GM23338 (cell line): ENCODE results near the gene HOXB3. TPM values are rescaled to one million over a fixed set of nuclear protein-coding genes. Genes with fewer than 3 reads are reported as not detected.
"Not testable (repeated sequence)": the region's sequence is repeated elsewhere in the genome, so short reads cannot be mapped to it uniquely, and the experiment has no call there.

Experiments used
- ATAC-seq: fragments of 200-7000 bp; cut with Tn5 transposase; 3 replicates; pipeline ENCODE4 v1.9.1; 2020
- DNase-seq: peaks from one replicate; pipeline ENCODE4 v3.0.0-alpha.2; 2015; ENCODE audit warnings: low spot score
- H2AFZ ChIP-seq: fragments of 200-600 bp; sonication (generic); 2 replicates; pipeline ENCODE4 v1.8.0; 2016; ENCODE audit warnings: antibody characterized with exemption, mild to moderate bottlenecking, moderate library complexity
- H3F3A ChIP-seq: fragments of 200-600 bp; sonication (generic); replicated peaks from 2 replicates; pipeline ENCODE4 v1.8.0; 2017; ENCODE audit warnings: antibody characterized with exemption, mixed run types, low read depth
- H3K27ac ChIP-seq: fragments of 200-600 bp; sonication (generic); 2 replicates; pipeline ENCODE4 v1.6.1; 2016; ENCODE audit warnings: low read depth
- H3K27me3 ChIP-seq: fragments of 200-600 bp; sonication (generic); 2 replicates; pipeline ENCODE4 v1.8.0; 2016; ENCODE audit warnings: mild to moderate bottlenecking, mixed run types, moderate library complexity; ENCODE audit not compliant: insufficient read depth
- H3K36me3 ChIP-seq: fragments of 200-600 bp; sonication (generic); 2 replicates; pipeline ENCODE4 v1.8.0; 2016; ENCODE audit warnings: mild to moderate bottlenecking; ENCODE audit not compliant: insufficient read depth
- H3K4me1 ChIP-seq: fragments of 200-600 bp; sonication (generic); 2 replicates; pipeline ENCODE4 v1.8.0; 2016; ENCODE audit warnings: mild to moderate bottlenecking, moderate library complexity; ENCODE audit not compliant: insufficient read depth
- H3K4me2 ChIP-seq: fragments of 200-600 bp; sonication (generic); 2 replicates; pipeline ENCODE4 v1.7.1; 2017; ENCODE audit warnings: mixed run types
- H3K4me3 ChIP-seq: fragments of 200-600 bp; sonication (generic); 2 replicates; pipeline ENCODE4 v1.6.1; 2016; ENCODE audit warnings: mixed run types
- H3K79me2 ChIP-seq: fragments of 200-600 bp; sonication (generic); replicated peaks from 2 replicates; pipeline ENCODE4 v1.8.0; 2017; ENCODE audit warnings: mild to moderate bottlenecking; ENCODE audit not compliant: insufficient read depth
- H3K9me2 ChIP-seq: fragments of 200-600 bp; sonication (generic); 2 replicates; pipeline ENCODE4 v1.8.0; 2017; ENCODE audit not compliant: insufficient read depth
- H4K20me1 ChIP-seq: fragments of 200-600 bp; sonication (generic); replicated peaks from 2 replicates; pipeline ENCODE4 v1.8.0; 2017; ENCODE audit warnings: mild to moderate bottlenecking; ENCODE audit not compliant: insufficient read depth
- H3K27ac Mint-ChIP-seq: 2 replicates; pipeline ENCODE4 v1.8.0; 2020; ENCODE audit warnings: inconsistent platforms, mild to moderate bottlenecking, moderate library complexity, mixed read lengths
- H3K27me3 Mint-ChIP-seq: 3 replicates; pipeline ENCODE4 v1.8.0; 2022; ENCODE audit warnings: low read depth, mild to moderate bottlenecking, moderate library complexity, mixed read lengths, inconsistent platforms; ENCODE audit not compliant: insufficient read depth, poor library complexity
- H3K36me3 Mint-ChIP-seq: 3 replicates; pipeline ENCODE4 v1.8.0; 2021; ENCODE audit warnings: low read depth, mild to moderate bottlenecking, inconsistent platforms, moderate library complexity, mixed read lengths
- H3K4me1 Mint-ChIP-seq: 3 replicates; pipeline ENCODE4 v1.8.0; 2020; ENCODE audit warnings: mild to moderate bottlenecking, inconsistent platforms, mixed read lengths
- H3K4me3 Mint-ChIP-seq: 3 replicates; pipeline ENCODE4 v1.8.0; 2021; ENCODE audit warnings: moderate library complexity, mild to moderate bottlenecking, inconsistent platforms, mixed read lengths
- H3K9me3 Mint-ChIP-seq: 3 replicates; pipeline ENCODE4 v1.8.0; 2020; ENCODE audit warnings: moderate library complexity, mild to moderate bottlenecking, inconsistent platforms, mixed read lengths
- REST ChIP-seq: IDR thresholded peaks from one replicate; pipeline ENCODE4 v1.6.1; 2018; ENCODE audit warnings: antibody characterized with exemption; ENCODE audit not compliant: unreplicated experiment
- STAT1 ChIP-seq: IDR thresholded peaks from one replicate; pipeline ENCODE4 v1.6.1; 2016; ENCODE audit warnings: antibody characterized with exemption; ENCODE audit not compliant: unreplicated experiment
- polyA plus RNA-seq: library from polyadenylated mRNA; unstranded; fragments of >200 nt; fragmentation: Nextera tagmentation; extraction: Ambion mirVana; gene quantifications from 2 replicates; pipeline ENCODE4 v1.2.1, GENCODE V29; 2016
- total RNA-seq: library from RNA; depleted of rRNA; stranded (reverse); fragments of >200 nt; shearing (Covaris generic); gene quantifications from 2 replicates; pipeline ENCODE4 v1.2.3, GENCODE V29; 2014
- TF ChIP-seq, protein P1 (sequence below): fragments of 250-450 bp; sonication (Bioruptor Pico); IDR thresholded peaks from 2 replicates; pipeline ENCODE4 v1.5.0; 2020; ENCODE audit warnings: mild to moderate bottlenecking, moderate library complexity

The HOXB3 gene
- total and polyA plus RNA-seq, 2 experiments from 2014 or later: 0.17 TPM; not detected in 1

GRCh38 chr17:48537316-48537715, 52.7 kb downstream of the HOXB3 start:
- TF ChIP-seq REST (no peak), STAT1 (no peak)
- ATAC-seq (no peak), DNase-seq (no peak)
- H3K27me3 Mint-ChIP-seq: peaks cover 68% of the 10 kb centered on the region
- H4K20me1 ChIP-seq: no peaks in the 10 kb centered on the region
- H2AFZ ChIP-seq: no peak overlapping the region
- H3K4me1 Mint-ChIP-seq: peaks cover 29% of the 10 kb centered on the region
- no peak overlapping the region for H3K4me3 ChIP-seq
- no peaks in the 10 kb centered on the region for H3K79me2 ChIP-seq
- peaks cover 7% of the 10 kb centered on the region; the same call in 1 of the 2 replicates for H3F3A ChIP-seq
- no peaks in the 10 kb centered on the region; the same call in 2 of the 3 replicates for H3K9me3 Mint-ChIP-seq
- peaks cover 32% of the 10 kb centered on the region for H3K4me1 ChIP-seq
- H3K27ac Mint-ChIP-seq: no peak overlapping the region
- H3K27ac ChIP-seq: no peak overlapping the region
- no peak overlapping the region for H3K4me3 Mint-ChIP-seq
- peaks cover 97% of the 10 kb centered on the region for H3K27me3 ChIP-seq
- H3K9me2 ChIP-seq: no peaks in the 10 kb centered on the region
- no peak overlapping the region for H3K4me2 ChIP-seq
- H3K36me3 Mint-ChIP-seq: no peaks in the 10 kb centered on the region
- no peaks in the 10 kb centered on the region; the same call in 1 of the 2 replicates for H3K36me3 ChIP-seq

DNA sequence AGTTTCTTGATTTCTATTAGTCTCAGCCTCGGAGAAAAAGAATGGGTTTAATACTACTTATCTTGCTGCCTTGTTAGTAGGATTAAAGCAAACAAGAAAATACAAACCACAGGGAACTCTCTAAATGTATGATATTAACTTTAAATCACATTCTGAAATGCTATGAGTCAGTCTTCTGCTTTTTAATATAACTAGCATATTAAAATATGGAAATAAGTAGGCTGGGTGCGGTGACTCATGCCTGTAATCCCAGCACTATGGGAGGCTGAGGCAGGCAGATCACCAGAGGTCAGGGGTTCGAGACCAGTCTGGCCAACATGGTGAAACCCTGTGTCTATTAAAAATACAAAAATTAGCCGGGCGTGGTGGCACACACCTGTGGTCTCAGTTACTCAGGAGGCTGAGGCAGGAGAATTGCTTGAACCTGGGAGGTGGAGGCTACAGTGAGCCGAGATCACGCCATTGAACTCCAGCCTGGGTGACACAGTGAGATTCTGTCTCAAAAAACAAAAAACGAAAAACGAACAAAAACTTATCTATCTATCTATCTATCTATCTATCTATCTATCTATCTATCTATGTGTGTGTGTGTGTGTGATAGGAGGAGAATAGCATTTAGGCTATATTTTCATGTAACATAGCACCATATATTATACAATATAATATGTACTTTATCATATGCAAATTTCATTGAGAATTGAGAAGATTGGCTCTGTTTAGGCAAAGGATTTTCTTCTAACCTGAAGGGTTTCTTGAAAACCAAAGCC, 54.1 kb downstream of the HOXB3 start:
- not testable (repeated sequence) for H3K9me2 ChIP-seq, H4K20me1 ChIP-seq, H3K36me3 Mint-ChIP-seq, H3K79me2 ChIP-seq, H3K36me3 ChIP-seq, H3K4me3 ChIP-seq, H3K4me3 Mint-ChIP-seq, ATAC-seq, H3K9me3 Mint-ChIP-seq, H3F3A ChIP-seq, H3K27ac Mint-ChIP-seq, DNase-seq, H3K4me2 ChIP-seq, H2AFZ ChIP-seq, H3K27ac ChIP-seq
- H3K27me3 Mint-ChIP-seq: peaks cover 68% of the 10 kb centered on the region
- Histone ChIP-seq H3K27me3 (peaks cover 97% of the 10 kb centered on the region), H3K4me1 (peaks cover 35% of the 10 kb centered on the region)
- peaks cover 33% of the 10 kb centered on the region for H3K4me1 Mint-ChIP-seq

DNA sequence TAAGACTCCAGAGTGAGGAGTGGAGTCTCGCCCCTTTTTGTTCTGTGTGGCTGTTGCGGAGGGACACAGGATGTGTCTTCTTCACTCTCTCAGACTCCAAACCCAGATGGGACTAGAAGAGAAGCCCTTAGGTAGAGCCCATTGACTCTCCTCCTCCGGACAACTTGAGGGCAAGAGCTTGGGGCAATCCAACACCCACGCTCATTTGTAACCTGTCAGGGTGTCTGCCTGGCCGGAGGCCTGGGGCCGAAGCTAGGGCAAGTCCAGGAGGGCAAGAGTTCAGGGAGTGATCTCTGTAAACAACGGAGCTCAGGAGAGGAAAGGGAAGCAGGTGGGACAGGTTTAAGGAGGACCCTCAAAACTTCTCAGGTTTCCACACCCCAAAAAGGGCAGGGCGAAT, 57.8 kb downstream of the HOXB3 start:
- Histone ChIP-seq H4K20me1 (0 out of 2 replicates have a peak, but pooled peaks cover 4% of the 10 kb centered on the region), H3F3A (peaks cover 17% of the 10 kb centered on the region), H3K36me3 (no peaks in the 10 kb centered on the region), H3K4me3 (no peak overlapping the region), H3K27ac (no peak overlapping the region), H3K4me1 (peaks cover 53% of the 10 kb centered on the region), H2AFZ (no peak overlapping the region), H3K9me2 (no peaks in the 10 kb centered on the region), H3K4me2 (0 out of 2 replicates have a peak overlapping the region, but pooled peaks have one; percentile 66), H3K27me3 (peaks cover 97% of the 10 kb centered on the region), H3K79me2 (no peaks in the 10 kb centered on the region)
- DNase-seq (no peak), ATAC-seq (no peak)
- Mint-ChIP-seq H3K4me1 (peaks cover 53% of the 10 kb centered on the region), H3K27me3 (peaks cover 75% of the 10 kb centered on the region), H3K4me3 (no peak overlapping the region), H3K9me3 (no peaks in the 10 kb centered on the region), H3K36me3 (no peaks in the 10 kb centered on the region), H3K27ac (no peak overlapping the region)
- TF ChIP-seq, protein P1, sequence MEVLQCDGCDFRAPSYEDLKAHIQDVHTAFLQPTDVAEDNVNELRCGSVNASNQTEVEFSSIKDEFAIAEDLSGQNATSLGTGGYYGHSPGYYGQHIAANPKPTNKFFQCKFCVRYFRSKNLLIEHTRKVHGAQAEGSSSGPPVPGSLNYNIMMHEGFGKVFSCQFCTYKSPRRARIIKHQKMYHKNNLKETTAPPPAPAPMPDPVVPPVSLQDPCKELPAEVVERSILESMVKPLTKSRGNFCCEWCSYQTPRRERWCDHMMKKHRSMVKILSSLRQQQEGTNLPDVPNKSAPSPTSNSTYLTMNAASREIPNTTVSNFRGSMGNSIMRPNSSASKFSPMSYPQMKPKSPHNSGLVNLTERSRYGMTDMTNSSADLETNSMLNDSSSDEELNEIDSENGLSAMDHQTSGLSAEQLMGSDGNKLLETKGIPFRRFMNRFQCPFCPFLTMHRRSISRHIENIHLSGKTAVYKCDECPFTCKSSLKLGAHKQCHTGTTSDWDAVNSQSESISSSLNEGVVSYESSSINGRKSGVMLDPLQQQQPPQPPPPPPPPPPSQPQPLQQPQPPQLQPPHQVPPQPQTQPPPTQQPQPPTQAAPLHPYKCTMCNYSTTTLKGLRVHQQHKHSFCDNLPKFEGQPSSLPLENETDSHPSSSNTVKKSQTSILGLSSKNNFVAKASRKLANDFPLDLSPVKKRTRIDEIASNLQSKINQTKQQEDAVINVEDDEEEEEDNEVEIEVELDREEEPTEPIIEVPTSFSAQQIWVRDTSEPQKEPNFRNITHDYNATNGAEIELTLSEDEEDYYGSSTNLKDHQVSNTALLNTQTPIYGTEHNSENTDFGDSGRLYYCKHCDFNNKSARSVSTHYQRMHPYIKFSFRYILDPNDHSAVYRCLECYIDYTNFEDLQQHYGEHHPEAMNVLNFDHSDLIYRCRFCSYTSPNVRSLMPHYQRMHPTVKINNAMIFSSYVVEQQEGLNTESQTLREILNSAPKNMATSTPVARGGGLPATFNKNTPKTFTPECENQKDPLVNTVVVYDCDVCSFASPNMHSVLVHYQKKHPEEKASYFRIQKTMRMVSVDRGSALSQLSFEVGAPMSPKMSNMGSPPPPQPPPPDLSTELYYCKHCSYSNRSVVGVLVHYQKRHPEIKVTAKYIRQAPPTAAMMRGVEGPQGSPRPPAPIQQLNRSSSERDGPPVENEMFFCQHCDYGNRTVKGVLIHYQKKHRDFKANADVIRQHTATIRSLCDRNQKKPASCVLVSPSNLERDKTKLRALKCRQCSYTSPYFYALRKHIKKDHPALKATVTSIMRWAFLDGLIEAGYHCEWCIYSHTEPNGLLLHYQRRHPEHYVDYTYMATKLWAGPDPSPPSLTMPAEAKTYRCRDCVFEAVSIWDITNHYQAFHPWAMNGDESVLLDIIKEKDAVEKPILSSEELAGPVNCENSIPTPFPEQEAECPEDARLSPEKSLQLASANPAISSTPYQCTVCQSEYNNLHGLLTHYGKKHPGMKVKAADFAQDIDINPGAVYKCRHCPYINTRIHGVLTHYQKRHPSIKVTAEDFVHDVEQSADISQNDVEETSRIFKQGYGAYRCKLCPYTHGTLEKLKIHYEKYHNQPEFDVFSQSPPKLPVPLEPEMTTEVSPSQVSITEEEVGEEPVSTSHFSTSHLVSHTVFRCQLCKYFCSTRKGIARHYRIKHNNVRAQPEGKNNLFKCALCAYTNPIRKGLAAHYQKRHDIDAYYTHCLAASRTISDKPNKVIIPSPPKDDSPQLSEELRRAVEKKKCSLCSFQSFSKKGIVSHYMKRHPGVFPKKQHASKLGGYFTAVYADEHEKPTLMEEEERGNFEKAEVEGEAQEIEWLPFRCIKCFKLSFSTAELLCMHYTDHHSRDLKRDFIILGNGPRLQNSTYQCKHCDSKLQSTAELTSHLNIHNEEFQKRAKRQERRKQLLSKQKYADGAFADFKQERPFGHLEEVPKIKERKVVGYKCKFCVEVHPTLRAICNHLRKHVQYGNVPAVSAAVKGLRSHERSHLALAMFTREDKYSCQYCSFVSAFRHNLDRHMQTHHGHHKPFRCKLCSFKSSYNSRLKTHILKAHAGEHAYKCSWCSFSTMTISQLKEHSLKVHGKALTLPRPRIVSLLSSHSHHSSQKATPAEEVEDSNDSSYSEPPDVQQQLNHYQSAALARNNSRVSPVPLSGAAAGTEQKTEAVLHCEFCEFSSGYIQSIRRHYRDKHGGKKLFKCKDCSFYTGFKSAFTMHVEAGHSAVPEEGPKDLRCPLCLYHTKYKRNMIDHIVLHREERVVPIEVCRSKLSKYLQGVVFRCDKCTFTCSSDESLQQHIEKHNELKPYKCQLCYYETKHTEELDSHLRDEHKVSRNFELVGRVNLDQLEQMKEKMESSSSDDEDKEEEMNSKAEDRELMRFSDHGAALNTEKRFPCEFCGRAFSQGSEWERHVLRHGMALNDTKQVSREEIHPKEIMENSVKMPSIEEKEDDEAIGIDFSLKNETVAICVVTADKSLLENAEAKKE (CRISPR knock-in tag): no peak
